HUES48 (cell line): ENCODE measurements around the gene SPECC1.
A peak's percentile ranks its signal among the peaks of the same experiment; 100 is the strongest.

Experiments used
- H3K27ac ChIP-seq: one replicate; pipeline ENCODE4 v1.7.0; 2013; ENCODE audit warnings: low read depth, low read length, inconsistent platforms
- H3K27me3 ChIP-seq: 2 replicates; pipeline ENCODE4 v1.6.1; 2013; ENCODE audit warnings: mild to moderate bottlenecking, low read length; ENCODE audit not compliant: control insufficient read depth, insufficient read depth
- H3K36me3 ChIP-seq: 2 replicates; pipeline ENCODE4 v1.6.1; 2013; ENCODE audit warnings: low read length; ENCODE audit not compliant: control insufficient read depth, insufficient read depth
- H3K4me1 ChIP-seq: 2 replicates; pipeline ENCODE4 v1.6.1; 2013; ENCODE audit warnings: mild to moderate bottlenecking, low read length; ENCODE audit not compliant: control insufficient read depth, insufficient read depth
- H3K4me3 ChIP-seq: 2 replicates; pipeline ENCODE4 v1.5.1; 2013; ENCODE audit warnings: mild to moderate bottlenecking, low read depth, low read length
- H3K9ac ChIP-seq: 2 replicates; pipeline ENCODE4 v1.6.1; 2013; ENCODE audit warnings: mild to moderate bottlenecking, low read depth, low read length, moderate library complexity
- H3K9me3 ChIP-seq: 2 replicates; pipeline ENCODE4 v1.6.1; 2013; ENCODE audit warnings: low read length; ENCODE audit not compliant: control insufficient read depth, insufficient read depth

SPECC1 gene

DNA sequence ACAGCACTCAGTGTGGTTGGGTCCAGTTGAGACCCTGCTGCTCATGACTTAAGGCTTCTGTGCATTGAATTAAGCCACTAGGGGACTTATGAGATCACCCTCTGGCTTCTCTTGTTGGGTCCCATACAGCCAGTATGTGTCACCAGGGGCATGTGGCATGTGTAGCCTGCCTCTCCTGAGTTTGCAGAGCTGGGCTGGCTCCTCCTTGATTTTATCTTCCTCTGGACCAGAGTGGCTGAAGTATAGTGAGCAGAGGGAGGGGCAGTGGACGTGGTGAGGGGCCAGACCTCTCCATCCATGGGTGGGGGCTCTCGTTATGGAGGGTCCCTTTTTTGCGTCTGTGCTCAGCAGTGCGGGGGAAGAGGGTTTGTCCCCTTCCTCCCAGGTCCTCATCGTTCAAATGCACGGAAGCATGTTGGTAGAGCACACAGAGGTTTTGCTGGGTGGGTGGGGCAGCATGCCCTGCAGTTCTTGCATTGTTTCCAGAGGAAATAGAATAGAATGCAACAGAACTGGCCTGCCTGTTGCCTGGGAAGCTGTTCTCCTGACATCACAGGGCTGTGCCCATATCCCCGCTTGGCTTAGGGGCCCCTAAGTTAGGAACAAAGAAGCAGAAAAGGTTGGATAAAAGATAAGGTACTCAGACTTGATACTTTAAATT lies 77.4 kb downstream of the SPECC1 start:
- H3K27ac ChIP-seq: no peak overlapping the region
- no peaks in the 10 kb centered on the region for H3K36me3 ChIP-seq
- H3K4me1 ChIP-seq: peaks cover 7% of the 10 kb centered on the region
- no peaks in the 10 kb centered on the region for H3K9me3 ChIP-seq
- no peaks in the 10 kb centered on the region for H3K27me3 ChIP-seq
- H3K9ac ChIP-seq: no peak overlapping the region
- H3K4me3 ChIP-seq: no peak overlapping the region

DNA sequence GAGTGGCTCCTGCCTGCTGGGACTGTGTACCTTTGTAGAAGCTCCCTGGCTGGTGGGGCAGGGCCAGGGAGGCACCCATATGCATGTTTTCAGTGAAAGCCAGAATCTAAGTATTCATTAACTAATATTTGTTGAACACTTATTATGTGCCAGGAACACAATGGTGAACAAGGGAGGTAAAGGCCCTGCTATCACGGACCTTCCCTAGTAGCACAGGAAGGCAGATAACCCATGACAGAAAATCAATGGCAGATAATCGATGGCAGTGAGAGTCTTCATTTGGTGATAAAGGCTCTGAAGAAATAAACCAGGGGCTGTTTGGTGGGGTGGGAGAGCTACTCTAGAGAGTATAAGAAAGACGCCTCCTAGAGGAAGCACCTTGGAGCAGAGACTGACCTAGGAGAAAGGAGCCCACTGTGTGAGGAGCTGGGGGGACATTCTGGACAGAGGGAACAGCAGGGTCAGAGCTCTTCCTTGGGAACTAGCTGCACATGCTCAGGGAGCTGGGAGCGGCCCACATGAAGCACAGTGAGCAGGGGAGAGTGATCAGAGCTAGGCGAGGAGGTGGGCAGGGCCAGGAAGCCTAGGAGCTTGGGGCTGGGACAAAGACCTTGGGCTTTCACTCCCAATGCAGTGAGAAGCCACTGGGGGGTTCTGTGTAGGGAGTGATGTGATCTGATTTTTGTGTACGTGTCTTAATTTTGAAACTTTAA lies 78.5 kb downstream of the SPECC1 start:
- H3K4me1 ChIP-seq: peaks cover 19% of the 10 kb centered on the region
- H3K27me3 ChIP-seq: no peaks in the 10 kb centered on the region
- H3K36me3 ChIP-seq: no peaks in the 10 kb centered on the region
- no peaks in the 10 kb centered on the region for H3K9me3 ChIP-seq
- no peak overlapping the region for H3K4me3 ChIP-seq
- H3K9ac ChIP-seq: no peak overlapping the region
- no peak overlapping the region for H3K27ac ChIP-seq

DNA sequence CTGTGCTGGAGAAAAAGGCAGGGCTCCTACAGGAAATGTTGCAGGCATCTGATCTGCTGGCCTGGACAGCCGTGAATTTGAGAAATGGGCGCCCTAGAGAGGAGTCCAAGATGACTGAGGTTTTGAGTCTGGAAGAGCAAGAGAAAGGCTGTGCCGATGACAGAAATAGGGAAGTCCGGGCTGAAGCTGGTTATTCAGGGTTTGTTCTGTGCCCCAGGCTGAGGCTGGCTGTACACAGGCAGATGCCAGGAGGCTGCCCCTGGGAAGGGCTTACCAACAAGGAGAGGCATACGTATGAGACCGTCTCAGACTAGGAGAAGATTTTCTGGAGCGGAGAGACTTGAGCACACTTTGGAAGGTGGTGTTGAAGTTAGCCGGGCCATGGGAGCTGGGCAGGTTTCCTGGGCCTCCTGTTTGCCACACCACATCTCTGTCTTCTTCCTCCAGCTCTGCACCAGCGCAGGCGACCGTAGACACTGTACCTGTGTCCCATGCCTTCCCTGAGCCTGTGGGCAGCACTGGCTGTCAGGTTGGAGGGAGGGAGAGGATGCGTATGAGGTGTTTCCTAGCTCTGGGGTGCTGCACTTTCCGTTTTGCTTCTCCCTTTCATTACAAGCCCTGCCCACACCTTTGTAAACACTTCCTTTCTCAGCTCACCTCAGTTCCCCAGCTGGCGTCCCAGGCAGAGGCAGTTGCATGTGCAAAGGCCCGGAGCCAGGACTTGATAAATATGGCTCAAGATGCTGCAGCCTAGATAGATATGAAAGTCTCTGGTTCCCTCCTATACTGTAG lies 80.8 kb downstream of the SPECC1 start:
- Histone ChIP-seq H3K9ac (no peak overlapping the region), H3K36me3 (no peaks in the 10 kb centered on the region), H3K4me1 (peaks cover 27% of the 10 kb centered on the region), H3K9me3 (no peaks in the 10 kb centered on the region), H3K4me3 (no peak overlapping the region), H3K27ac (no peak overlapping the region), H3K27me3 (no peaks in the 10 kb centered on the region)

DNA sequence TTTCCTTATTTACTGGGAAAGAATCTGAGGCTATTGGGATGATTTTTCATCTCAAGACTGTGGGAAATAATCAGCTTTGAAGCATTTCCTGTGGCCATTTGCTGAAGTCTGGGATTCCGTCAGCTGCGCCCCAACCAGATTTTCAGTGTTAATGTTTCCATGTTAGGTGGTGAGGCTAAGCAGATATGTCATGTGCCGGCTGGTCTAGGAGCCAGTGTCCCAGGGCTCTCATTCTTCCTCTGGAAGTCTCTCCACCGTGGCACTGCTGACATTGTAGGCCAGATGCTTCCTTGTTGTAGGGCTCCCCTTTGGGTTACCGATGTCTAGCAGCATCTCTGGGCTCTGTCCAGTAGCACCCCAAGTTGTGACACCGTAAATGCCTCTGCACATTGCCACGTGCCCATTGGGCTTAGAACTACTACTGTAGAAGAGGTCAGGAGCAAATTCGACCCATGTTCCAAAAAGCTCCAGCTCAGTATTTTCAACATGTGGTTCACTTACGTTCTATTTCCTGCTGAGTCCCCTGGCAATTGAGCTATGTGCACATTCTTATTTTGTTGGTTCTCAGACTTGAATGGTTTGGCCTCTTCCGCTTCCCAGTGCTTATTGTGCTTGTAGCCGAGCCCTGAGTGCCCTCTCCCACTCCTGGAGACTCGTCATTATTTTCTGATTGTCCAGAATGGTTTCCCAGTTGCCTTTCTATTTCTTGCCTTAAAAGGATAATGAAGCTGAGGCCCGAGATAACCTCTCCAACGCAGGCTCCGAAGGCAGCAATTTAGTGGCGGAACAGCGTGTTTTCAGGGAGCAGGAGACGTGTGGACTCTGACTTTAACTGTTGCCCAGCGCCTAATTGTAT lies 82.2 kb downstream of the SPECC1 start:
- Histone ChIP-seq H3K4me1 (peaks cover 35% of the 10 kb centered on the region), H3K27ac (peak overlapping the region; percentile 23), H3K4me3 (no peak overlapping the region), H3K9me3 (no peaks in the 10 kb centered on the region), H3K9ac (no peak overlapping the region; the same call in 1 of the 2 replicates), H3K27me3 (no peaks in the 10 kb centered on the region), H3K36me3 (no peaks in the 10 kb centered on the region)

DNA sequence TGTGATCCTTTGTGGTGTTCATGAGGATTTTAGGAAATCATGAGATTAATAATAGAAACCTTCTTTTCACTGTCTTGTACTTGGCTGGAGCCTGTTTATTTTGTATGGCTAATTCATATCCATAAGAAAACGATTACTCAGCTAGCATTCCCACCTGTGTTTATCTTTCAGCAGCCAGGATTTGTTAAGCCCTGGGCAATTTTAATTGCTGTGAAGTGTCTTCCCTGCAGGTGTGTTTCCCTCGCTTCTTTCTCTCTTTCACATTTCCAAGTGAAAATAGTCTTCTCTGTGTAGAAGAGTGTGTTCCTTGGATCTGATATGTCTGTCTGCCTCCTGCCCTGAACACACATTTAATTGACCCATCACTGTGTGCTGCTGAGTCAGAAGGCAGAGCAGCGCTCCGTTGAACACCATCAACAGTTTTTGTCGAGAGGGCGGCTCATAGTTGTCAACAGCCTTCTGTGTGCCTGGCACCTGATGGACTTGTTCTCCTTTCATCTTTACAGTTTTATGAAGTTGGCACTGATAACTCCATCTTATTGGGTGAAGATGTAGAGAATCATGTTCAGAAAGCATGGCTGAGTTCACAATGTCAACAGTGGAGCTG lies 83.2 kb downstream of the SPECC1 start:
- Histone ChIP-seq H3K9me3 (no peaks in the 10 kb centered on the region), H3K36me3 (no peaks in the 10 kb centered on the region), H3K4me1 (peaks cover 35% of the 10 kb centered on the region), H3K27ac (peak overlapping the region; percentile 23), H3K9ac (no peak overlapping the region; the same call in 1 of the 2 replicates), H3K4me3 (no peak overlapping the region), H3K27me3 (no peaks in the 10 kb centered on the region)

DNA sequence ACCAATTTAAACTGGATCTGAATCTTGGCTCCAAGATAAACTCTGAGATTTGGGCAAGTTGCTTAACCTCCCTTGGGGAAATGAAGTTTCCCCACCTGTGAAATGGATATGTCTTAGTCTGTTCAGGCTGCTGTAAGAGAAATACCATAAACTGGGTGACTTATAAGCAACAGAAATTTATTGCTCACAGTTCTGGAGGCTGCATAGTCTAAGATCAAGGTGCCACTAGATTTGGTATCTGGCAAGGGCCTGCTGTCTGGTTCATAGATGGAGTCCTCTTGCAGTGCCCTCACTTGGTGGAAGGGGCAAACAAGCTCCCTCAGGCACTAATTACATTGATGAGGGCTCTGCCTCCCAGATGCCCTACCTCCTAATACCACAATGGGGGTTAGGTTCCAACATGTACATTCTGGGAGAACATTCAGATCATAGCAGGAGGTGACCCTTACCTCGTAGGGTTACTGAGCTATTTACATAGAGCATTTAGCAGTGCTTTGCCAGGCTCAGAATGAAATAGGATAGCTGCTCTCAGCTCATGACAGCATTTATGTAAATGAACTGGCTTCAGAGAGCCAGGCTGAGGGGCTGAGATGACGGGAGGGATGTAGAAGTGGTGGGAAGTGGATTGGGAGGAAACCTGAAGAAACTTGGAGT lies 83.9 kb downstream of the SPECC1 start:
- Histone ChIP-seq H3K4me1 (peaks cover 35% of the 10 kb centered on the region), H3K27me3 (no peaks in the 10 kb centered on the region), H3K4me3 (no peak overlapping the region), H3K9me3 (no peaks in the 10 kb centered on the region), H3K27ac (no peak overlapping the region), H3K36me3 (no peaks in the 10 kb centered on the region), H3K9ac (no peak overlapping the region)

DNA sequence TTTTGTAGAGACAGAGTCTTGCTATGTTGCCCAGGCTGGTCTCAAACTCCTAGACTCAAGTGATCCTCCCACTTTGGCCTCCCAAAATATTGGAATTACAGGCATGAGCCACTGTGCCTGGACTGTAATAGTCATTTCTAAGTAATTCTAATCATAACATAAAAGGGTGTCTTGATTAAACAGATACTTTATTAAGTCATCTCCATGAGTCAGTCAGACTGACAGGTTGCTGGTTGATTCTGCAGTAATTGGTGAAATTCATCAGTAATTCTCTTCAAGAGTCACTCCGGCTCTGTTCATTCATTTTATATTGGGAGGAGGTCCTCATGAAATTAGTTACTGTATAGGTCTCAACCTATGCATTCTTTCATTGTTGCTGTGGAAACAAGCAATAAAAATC lies 85.6 kb downstream of the SPECC1 start:
- Histone ChIP-seq H3K27me3 (no peaks in the 10 kb centered on the region), H3K9me3 (no peaks in the 10 kb centered on the region), H3K4me1 (peaks cover 35% of the 10 kb centered on the region), H3K9ac (no peak overlapping the region), H3K36me3 (no peaks in the 10 kb centered on the region), H3K27ac (no peak overlapping the region), H3K4me3 (no peak overlapping the region)

DNA sequence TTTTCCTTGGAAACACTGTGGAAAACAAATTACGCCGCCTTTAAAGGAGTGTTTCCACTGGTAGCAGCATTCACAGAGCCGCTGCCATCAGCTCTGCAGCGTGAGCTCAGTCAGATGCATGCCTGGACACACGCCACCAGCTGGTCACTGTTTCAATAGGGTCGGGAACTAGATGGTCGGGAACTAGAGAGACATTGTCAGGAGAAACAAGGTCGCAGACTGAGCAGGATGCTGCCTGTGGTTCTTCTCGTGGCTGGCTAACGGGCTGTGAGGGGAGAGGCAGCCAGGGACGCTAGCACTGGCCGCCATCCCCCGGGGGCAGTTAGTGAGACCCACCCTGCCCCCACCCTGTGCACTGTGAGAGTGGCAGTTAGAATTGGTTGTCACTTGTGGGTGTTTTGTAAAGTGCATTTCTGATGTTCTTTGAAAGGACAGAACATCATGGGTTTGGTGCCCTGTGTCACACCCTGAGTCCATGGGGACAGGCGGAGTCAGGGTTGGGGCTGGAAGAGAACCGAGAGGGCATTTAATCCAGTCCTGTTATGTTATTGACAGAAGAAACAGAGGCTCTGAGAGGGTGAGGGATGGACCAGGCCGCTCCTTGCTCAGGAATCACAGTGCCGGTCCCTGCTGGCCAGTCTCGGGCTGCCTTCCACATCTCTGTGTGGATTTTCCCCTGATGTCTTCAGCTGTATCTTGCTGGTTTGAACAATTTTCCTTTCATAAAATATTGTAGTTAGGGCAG lies 86.3 kb downstream of the SPECC1 start:
- H3K27me3 ChIP-seq: no peaks in the 10 kb centered on the region
- no peak overlapping the region for H3K4me3 ChIP-seq
- no peaks in the 10 kb centered on the region for H3K9me3 ChIP-seq
- H3K36me3 ChIP-seq: no peaks in the 10 kb centered on the region
- peaks cover 35% of the 10 kb centered on the region for H3K4me1 ChIP-seq
- H3K27ac ChIP-seq: no peak overlapping the region
- H3K9ac ChIP-seq: no peak overlapping the region

DNA sequence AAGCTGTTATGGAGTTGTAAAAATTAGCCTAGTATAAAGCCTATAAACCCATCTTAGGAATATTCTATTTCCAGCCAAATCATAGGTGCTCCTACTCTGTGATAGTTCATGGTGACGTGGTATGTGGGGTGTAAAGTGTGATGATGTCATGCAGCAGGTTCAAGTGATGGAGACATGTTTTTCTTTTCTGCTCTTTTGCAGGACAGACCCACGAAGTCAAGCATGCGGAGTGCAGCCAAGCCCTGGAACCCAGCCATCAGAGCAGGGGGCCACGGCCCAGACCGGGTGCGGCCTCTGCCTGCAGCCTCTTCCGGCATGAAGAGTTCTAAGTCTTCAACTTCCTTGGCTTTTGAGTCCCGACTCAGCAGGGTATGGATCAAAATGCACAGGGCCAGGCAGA lies 87.3 kb downstream of the SPECC1 start:
- Histone ChIP-seq H3K4me3 (no peak overlapping the region), H3K27me3 (no peaks in the 10 kb centered on the region), H3K9me3 (no peaks in the 10 kb centered on the region), H3K4me1 (peaks cover 28% of the 10 kb centered on the region), H3K27ac (no peak overlapping the region), H3K36me3 (no peaks in the 10 kb centered on the region), H3K9ac (no peak overlapping the region)
